Measurements from ENCODE around the gene OAS2. TPM values are rescaled to one million over a fixed set of nuclear protein-coding genes. Genes with fewer than 3 reads are reported as not detected.

The OAS2 gene
- total RNA-seq, 1 experiment from 2014 or later = 0.25 TPM

GRCh38 chr12:113057565-113058485 lies 79.5 kb downstream of the OAS2 start:
- no TSS peak for BruUV-seq (replicated peaks)
- H3K4me3 ChIP-seq (ENCODE audit: low read depth, low read length) = no peak overlapping the region
- H3K27me3 Mint-ChIP-seq (ENCODE audit: insufficient read depth, unreplicated experiment) = peaks cover 8% of the 10 kb centered on the region

GRCh38 chr12:113058553-113058952 lies 80.2 kb downstream of the OAS2 start:
- no peak for DNase-seq
- no peak overlapping the region for H3K27ac Mint-ChIP-seq (ENCODE audit: unreplicated experiment)
- no peak overlapping the region for H3K4me3 ChIP-seq (ENCODE audit: low read depth, low read length)
- no TSS peak for BruUV-seq (replicated peaks)
- ChIA-PET CTCF (interaction anchor here (1.0 kb wide), 1 partner anchor 94 kb away, joined by 3 read pairs; no protein-coding TSS in a partner anchor), POLR2A (no interaction called here)
- H3K27me3 Mint-ChIP-seq (ENCODE audit: insufficient read depth, unreplicated experiment) = peaks cover 3% of the 10 kb centered on the region
- H3K4me1 Mint-ChIP-seq (ENCODE audit: low read depth, unreplicated experiment) = no peaks in the 10 kb centered on the region
- no peak for TF ChIP-seq CTCF (IDR thresholded peaks at IDR 0.05; ENCODE audit: insufficient read depth in 1 of 2, low read depth in 1 of 2, low read length in 1 of 2, severe bottlenecking in 1 of 2, unreplicated experiment in 1 of 2)
- no peaks in the 10 kb centered on the region for H3K36me3 ChIP-seq (ENCODE audit: control insufficient read depth, insufficient read depth, low read length)
- H3K9me3 Mint-ChIP-seq (ENCODE audit: unreplicated experiment) = no peaks in the 10 kb centered on the region
- no peaks in the 10 kb centered on the region for H3K36me3 Mint-ChIP-seq (ENCODE audit: insufficient read depth, unreplicated experiment)
- H3K27me3 ChIP-seq (replicated peaks; ENCODE audit: control insufficient read depth, insufficient read depth, low read length) = no peaks in the 10 kb centered on the region
- H3K4me1 ChIP-seq = no peaks in the 10 kb centered on the region
- no peak overlapping the region for H3K4me3 Mint-ChIP-seq (ENCODE audit: unreplicated experiment)
- no peaks in the 10 kb centered on the region for H3K9me3 ChIP-seq
- intact Hi-C loops (cut with micrococcal nuclease; ENCODE audit: unreplicated experiment) = no loop called here

More at GRCh38 chr12:113057565-113058485, 79.5 kb downstream of the OAS2 start:
- Mint-ChIP-seq H3K9me3 (ENCODE audit: unreplicated experiment) (no peaks in the 10 kb centered on the region), H3K4me3 (ENCODE audit: unreplicated experiment) (no peak overlapping the region), H3K36me3 (ENCODE audit: insufficient read depth, unreplicated experiment) (no peaks in the 10 kb centered on the region), H3K4me1 (ENCODE audit: low read depth, unreplicated experiment) (no peaks in the 10 kb centered on the region), H3K27ac (ENCODE audit: unreplicated experiment) (no peak overlapping the region)
- no peak for TF ChIP-seq CTCF (IDR thresholded peaks at IDR 0.05; ENCODE audit: insufficient read depth in 1 of 2, low read depth in 1 of 2, low read length in 1 of 2, severe bottlenecking in 1 of 2, unreplicated experiment in 1 of 2)
- no peak for DNase-seq
- Histone ChIP-seq H3K27me3 (replicated peaks; ENCODE audit: control insufficient read depth, insufficient read depth, low read length) (no peaks in the 10 kb centered on the region), H3K9me3 (no peaks in the 10 kb centered on the region), H3K4me1 (no peaks in the 10 kb centered on the region), H3K36me3 (ENCODE audit: control insufficient read depth, insufficient read depth, low read length) (no peaks in the 10 kb centered on the region)
- POLR2A ChIA-PET = no interaction called here
- CTCF ChIA-PET = interaction anchor here (1.0 kb wide), 1 partner anchor 95 kb away, joined by 3 read pairs; no protein-coding TSS in a partner anchor
- intact Hi-C loops (cut with micrococcal nuclease; ENCODE audit: unreplicated experiment) = no loop called here

GRCh38 chr12:113059071-113059595 lies 80.8 kb downstream of the OAS2 start:
- no peaks in the 10 kb centered on the region for H3K36me3 ChIP-seq (ENCODE audit: control insufficient read depth, insufficient read depth, low read length)
- no peaks in the 10 kb centered on the region for H3K4me1 ChIP-seq
- H3K4me1 Mint-ChIP-seq (ENCODE audit: low read depth, unreplicated experiment) = no peaks in the 10 kb centered on the region
- no peak for TF ChIP-seq CTCF (IDR thresholded peaks at IDR 0.05; ENCODE audit: insufficient read depth in 1 of 2, low read depth in 1 of 2, low read length in 1 of 2, severe bottlenecking in 1 of 2, unreplicated experiment in 1 of 2)
- no peak for DNase-seq
- ChIA-PET POLR2A (no interaction called here), CTCF (no interaction called here)
- H3K27me3 Mint-ChIP-seq (ENCODE audit: insufficient read depth, unreplicated experiment) = peaks cover 3% of the 10 kb centered on the region
- BruUV-seq (replicated peaks) = no TSS peak
- no peaks in the 10 kb centered on the region for H3K9me3 Mint-ChIP-seq (ENCODE audit: unreplicated experiment)
- H3K36me3 Mint-ChIP-seq (ENCODE audit: insufficient read depth, unreplicated experiment) = no peaks in the 10 kb centered on the region
- H3K4me3 Mint-ChIP-seq (ENCODE audit: unreplicated experiment) = no peak overlapping the region
- intact Hi-C loops (cut with micrococcal nuclease; ENCODE audit: unreplicated experiment) = no loop called here
- H3K27ac Mint-ChIP-seq (ENCODE audit: unreplicated experiment) = no peak overlapping the region
- no peak overlapping the region for H3K4me3 ChIP-seq (ENCODE audit: low read depth, low read length)
- no peaks in the 10 kb centered on the region for H3K27me3 ChIP-seq (replicated peaks; ENCODE audit: control insufficient read depth, insufficient read depth, low read length)
- no peaks in the 10 kb centered on the region for H3K9me3 ChIP-seq
